ENCODE results near the gene KIF5A. TPM values are rescaled to one million over a fixed set of nuclear protein-coding genes. Genes with fewer than 3 reads are reported as not detected.

The KIF5A gene
- polyA plus RNA-seq, 1 of the 3 experiments (the other 2 are of a cell fraction), result 6.2 TPM

GRCh38 chr12:57605811-57606311 is 56.0 kb downstream of the KIF5A start:
- H3K4me1 ChIP-seq (ENCODE audit: control insufficient read depth in 1 of 2, insufficient read depth in 2 of 2, low read depth in 1 of 2, low read length in 1 of 2), result peaks cover 9 to 29% of the 10 kb centered on the region in 2 experiments; a peak in 3 of 4 replicates
- H3K9ac ChIP-seq, result peak overlapping the region; percentile 96; the same call in 1 of the 2 replicates
- whole genome bisulfite sequencing (ENCODE audit: low lambda C conversion rate), result 80% methylated on average over 4 of the region's 4 CpGs
- DNase-seq, result no peak
- no peak overlapping the region for H3K27ac ChIP-seq (ENCODE audit: low read depth in 2 of 2, low read length in 1 of 2)
- ChIA-PET CTCF (interaction anchor here (0.6 to 7.6 kb wide), 7 partner anchors 14 to 1417 kb away, joined by 3 to 65 read pairs (median 6); partner anchors contain the start of gene B4GALNT1), POLR2A (interaction anchor here (0.8 to 1.5 kb wide), 3 partner anchors 9 to 11 kb away, joined by 3 to 5 read pairs (median 4); no protein-coding TSS in a partner anchor)
- no peaks in the 10 kb centered on the region for H3K27me3 ChIP-seq (ENCODE audit: insufficient read depth)
- peak overlapping the region; percentile 79; the same call in 1 of the 2 replicates for H2AFZ ChIP-seq (ENCODE audit: low read depth)
- H3K9me3 ChIP-seq, result no peaks in the 10 kb centered on the region
- H3K36me3 ChIP-seq (replicated peaks in 1 of 2; ENCODE audit: control insufficient read depth in 1 of 2, insufficient read depth in 2 of 2, low read length in 1 of 2), result peaks cover 4 to 46% of the 10 kb centered on the region in 2 experiments
- no peaks in the 10 kb centered on the region for H4K20me1 ChIP-seq (ENCODE audit: insufficient read depth)
- peak overlapping the region; percentile 77 for H3K4me2 ChIP-seq
- no peaks in the 10 kb centered on the region for H3K9me2 ChIP-seq
- H3K4me3 ChIP-seq (ENCODE audit: low read depth in 2 of 2, low read length in 1 of 2), result peak overlapping the region; percentile 86 to 91; a peak in 3 of 4 replicates
- no peak for TF ChIP-seq CHD2 (IDR thresholded peaks at IDR 0.05; ENCODE audit: low read length, partially characterized antibody)
- no peak for TF ChIP-seq EZH2phosphoT487 (IDR thresholded peaks at IDR 0.05; ENCODE audit: borderline replicate concordance, low read depth)
- TF ChIP-seq USF1 (IDR thresholded peaks at IDR 0.05; ENCODE audit: borderline replicate concordance, low read depth), result no peak
- no peak for TF ChIP-seq GATA2 (CRISPR knock-in tag; IDR thresholded peaks at IDR 0.05)
- no peak for TF ChIP-seq FOSL2 (IDR thresholded peaks at IDR 0.05; ENCODE audit: borderline replicate concordance, low read depth)
- peaks cover 6% of the 10 kb centered on the region for H3F3A ChIP-seq (replicated peaks; ENCODE audit: insufficient read depth)
- peaks cover 6% of the 10 kb centered on the region; the same call in 1 of the 2 replicates for H3K79me2 ChIP-seq (ENCODE audit: insufficient read depth)

GRCh38 chr12:57606399-57606798 is 56.6 kb downstream of the KIF5A start:
- H3K9ac ChIP-seq, result no peak overlapping the region
- ChIA-PET POLR2A (interaction anchor here (1.4 to 1.5 kb wide), 2 partner anchors 10 to 14 kb away, joined by 3 to 4 read pairs; no protein-coding TSS in a partner anchor), CTCF (interaction anchor here (1.1 to 7.6 kb wide), 6 partner anchors 13 to 27 kb away, joined by 3 to 65 read pairs (median 6); partner anchors contain the start of gene B4GALNT1)
- peaks cover 4 to 41% of the 10 kb centered on the region in 2 experiments for H3K36me3 ChIP-seq (replicated peaks in 1 of 2; ENCODE audit: control insufficient read depth in 1 of 2, insufficient read depth in 2 of 2, low read length in 1 of 2)
- no peaks in the 10 kb centered on the region for H3K9me2 ChIP-seq
- TF ChIP-seq GATA2 (CRISPR knock-in tag; IDR thresholded peaks at IDR 0.05) (no peak), MAX (IDR thresholded peaks at IDR 0.05; ENCODE audit: low read depth) (no peak)
- H3K4me3 ChIP-seq (ENCODE audit: low read depth in 2 of 2, low read length in 1 of 2), result no peak overlapping the region
- no peaks in the 10 kb centered on the region for H3K9me3 ChIP-seq
- WGBS (ENCODE audit: low lambda C conversion rate), result 84% methylated on average over 2 of the region's 2 CpGs
- H2AFZ ChIP-seq (ENCODE audit: low read depth), result no peak overlapping the region
- no peaks in the 10 kb centered on the region for H4K20me1 ChIP-seq (ENCODE audit: insufficient read depth)
- no peak overlapping the region for H3K27ac ChIP-seq (ENCODE audit: low read depth in 2 of 2, low read length in 1 of 2)
- H3F3A ChIP-seq (replicated peaks; ENCODE audit: insufficient read depth), result peaks cover 6% of the 10 kb centered on the region
- peaks cover 6% of the 10 kb centered on the region; the same call in 1 of the 2 replicates for H3K79me2 ChIP-seq (ENCODE audit: insufficient read depth)
- H3K27me3 ChIP-seq (ENCODE audit: insufficient read depth), result no peaks in the 10 kb centered on the region
- peaks cover 9 to 31% of the 10 kb centered on the region in 2 experiments; a peak in 3 of 4 replicates for H3K4me1 ChIP-seq (ENCODE audit: control insufficient read depth in 1 of 2, insufficient read depth in 2 of 2, low read depth in 1 of 2, low read length in 1 of 2)
- no peak for DNase-seq
- H3K4me2 ChIP-seq, result no peak overlapping the region

DNA sequence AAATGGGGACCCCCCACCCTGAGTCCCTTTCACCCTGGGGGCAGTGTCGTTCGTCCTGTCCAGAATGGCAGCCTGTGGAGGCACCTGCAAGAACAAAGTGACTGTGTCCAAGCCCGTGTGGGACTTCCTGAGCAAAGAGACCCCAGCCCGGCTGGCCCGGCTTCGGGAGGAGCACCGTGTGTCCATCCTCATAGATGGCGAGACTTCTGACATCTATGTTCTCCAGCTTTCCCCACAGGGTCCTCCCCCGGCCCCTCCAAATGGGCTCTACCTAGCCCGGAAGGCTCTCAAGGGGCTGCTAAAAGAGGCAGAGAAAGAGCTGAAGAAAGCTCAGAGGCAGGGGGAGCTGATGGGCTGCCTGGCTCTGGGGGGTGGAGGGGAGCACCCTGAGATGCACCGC is 57.0 kb downstream of the KIF5A start:
- 100% methylated on average over 6 of the region's 11 CpGs for WGBS (ENCODE audit: low lambda C conversion rate)
- ChIA-PET CTCF (interaction anchor here (1.0 to 7.6 kb wide), 6 partner anchors 13 to 26 kb away, joined by 3 to 65 read pairs (median 5); partner anchors contain the start of gene B4GALNT1), POLR2A (interaction anchor here (0.6 to 1.5 kb wide), 3 partner anchors 10 to 87 kb away, joined by 3 to 4 read pairs (median 3); partner anchors contain the start of gene DDIT3)
- H3F3A ChIP-seq (replicated peaks; ENCODE audit: insufficient read depth), result peaks cover 6% of the 10 kb centered on the region
- no peak overlapping the region for H3K4me3 ChIP-seq (ENCODE audit: low read depth in 2 of 2, low read length in 1 of 2)
- no peaks in the 10 kb centered on the region for H3K9me2 ChIP-seq
- no peaks in the 10 kb centered on the region for H3K9me3 ChIP-seq
- peaks cover 6% of the 10 kb centered on the region; the same call in 1 of the 2 replicates for H3K79me2 ChIP-seq (ENCODE audit: insufficient read depth)
- H3K9ac ChIP-seq, result no peak overlapping the region
- no peak overlapping the region for H3K27ac ChIP-seq (ENCODE audit: low read depth in 2 of 2, low read length in 1 of 2)
- peaks cover 4 to 37% of the 10 kb centered on the region in 2 experiments for H3K36me3 ChIP-seq (replicated peaks in 1 of 2; ENCODE audit: control insufficient read depth in 1 of 2, insufficient read depth in 2 of 2, low read length in 1 of 2)
- H4K20me1 ChIP-seq (ENCODE audit: insufficient read depth), result no peaks in the 10 kb centered on the region
- H3K27me3 ChIP-seq (ENCODE audit: insufficient read depth), result no peaks in the 10 kb centered on the region
- TF ChIP-seq RAD21 (IDR thresholded peaks at IDR 0.05; ENCODE audit: low read length), result no peak
- TF ChIP-seq, protein P1, sequence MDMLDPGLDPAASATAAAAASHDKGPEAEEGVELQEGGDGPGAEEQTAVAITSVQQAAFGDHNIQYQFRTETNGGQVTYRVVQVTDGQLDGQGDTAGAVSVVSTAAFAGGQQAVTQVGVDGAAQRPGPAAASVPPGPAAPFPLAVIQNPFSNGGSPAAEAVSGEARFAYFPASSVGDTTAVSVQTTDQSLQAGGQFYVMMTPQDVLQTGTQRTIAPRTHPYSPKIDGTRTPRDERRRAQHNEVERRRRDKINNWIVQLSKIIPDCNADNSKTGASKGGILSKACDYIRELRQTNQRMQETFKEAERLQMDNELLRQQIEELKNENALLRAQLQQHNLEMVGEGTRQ (IDR thresholded peaks at IDR 0.05; ENCODE audit: borderline replicate concordance, low read depth, low read length), result no peak
- no peak for TF ChIP-seq RCOR1 (IDR thresholded peaks at IDR 0.05; ENCODE audit: low read length)
- no peak for TF ChIP-seq MEF2A (IDR thresholded peaks at IDR 0.05; ENCODE audit: borderline replicate concordance, low read depth)
- TF ChIP-seq NFIC (IDR thresholded peaks at IDR 0.05; ENCODE audit: borderline replicate concordance), result no peak
- H3K4me1 ChIP-seq (ENCODE audit: control insufficient read depth in 1 of 2, insufficient read depth in 2 of 2, low read depth in 1 of 2, low read length in 1 of 2), result peaks cover 9 to 31% of the 10 kb centered on the region in 2 experiments; a peak in 3 of 4 replicates
- H3K4me2 ChIP-seq, result no peak overlapping the region
- H2AFZ ChIP-seq (ENCODE audit: low read depth), result no peak overlapping the region
- no peak for DNase-seq
